ENCODE results near the gene BTNL9. TPM values are rescaled to one million over a fixed set of nuclear protein-coding genes. Genes with fewer than 3 reads are reported as not detected.

BTNL9 gene
- total and polyA plus RNA-seq, 2 of the 13 experiments (the other 11 are each of a cell fraction or from before 2014, with no cell fraction given) = 0.13 TPM; not detected in 1

DNA sequence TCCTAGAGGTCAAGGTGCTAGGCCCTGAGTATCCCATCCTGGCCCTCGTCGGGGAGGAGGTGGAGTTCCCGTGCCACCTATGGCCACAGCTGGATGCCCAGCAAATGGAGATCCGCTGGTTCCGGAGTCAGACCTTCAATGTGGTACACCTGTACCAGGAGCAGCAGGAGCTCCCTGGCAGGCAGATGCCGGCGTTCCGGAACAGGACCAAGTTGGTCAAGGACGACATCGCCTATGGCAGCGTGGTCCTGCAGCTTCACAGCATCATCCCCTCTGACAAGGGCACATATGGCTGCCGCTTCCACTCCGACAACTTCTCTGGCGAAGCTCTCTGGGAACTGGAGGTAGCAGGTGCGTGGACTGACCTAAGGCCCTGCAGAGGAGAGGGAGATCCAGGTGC, 7.9 kb downstream of the BTNL9 start:
- Histone ChIP-seq H3K4me3 (replicated peaks in 1 of 3; ENCODE audit: insufficient read depth in 1 of 3, low read depth in 2 of 3, low read length in 3 of 3) (no peak overlapping the region), H2AFZ (ENCODE audit: low read length) (no peak overlapping the region), H3K79me2 (ENCODE audit: insufficient read depth, low read length) (no peaks in the 10 kb centered on the region), H4K20me1 (ENCODE audit: insufficient read depth, low read length) (no peaks in the 10 kb centered on the region), H3K36me3 (replicated peaks in 1 of 2; ENCODE audit: control insufficient read depth in 1 of 2, insufficient read depth in 2 of 2, low read length in 2 of 2) (no peaks in the 10 kb centered on the region), H3K27me3 (ENCODE audit: control insufficient read depth in 1 of 2, insufficient read depth in 2 of 2, low read length in 2 of 2) (peaks cover 4 to 68% of the 10 kb centered on the region in 2 experiments), H3K4me2 (ENCODE audit: low read depth, low read length) (no peak overlapping the region), H3K9ac (ENCODE audit: insufficient read depth, low read depth, low read length) (no peak overlapping the region), H3K27ac (ENCODE audit: extremely low read length, insufficient read depth, low read length) (no peak overlapping the region), H3K4me1 (ENCODE audit: insufficient read depth, low read length) (no peaks in the 10 kb centered on the region), H3K9me3 (ENCODE audit: low read length) (no peaks in the 10 kb centered on the region)
- intact Hi-C loops (cut with micrococcal nuclease; ENCODE audit: unreplicated experiment) (no loop called here), in situ Hi-C loops (cut with HindIII; ENCODE audit: extremely low pct_ligation_motif_present, low pct_unique_long_range_greater_than_20kb) (no loop called here)
- 7% methylated on average over 8 of the region's 15 CpGs for WGBS (ENCODE audit: low lambda C conversion rate)
- TF ChIP-seq ZNF234 (CRISPR knock-in tag; conservative IDR thresholded peaks at IDR 0.05) (no peak), SAFB2 (CRISPR knock-in tag; IDR thresholded peaks at IDR 0.05; ENCODE audit: borderline replicate concordance, low read depth) (no peak), MBNL3 (CRISPR knock-in tag; conservative IDR thresholded peaks at IDR 0.05) (no peak), FOXC1 (CRISPR knock-in tag; IDR thresholded peaks at IDR 0.05; ENCODE audit: borderline replicate concordance) (no peak), ATRX (CRISPR knock-in tag; IDR thresholded peaks at IDR 0.05; ENCODE audit: borderline replicate concordance) (no peak), ZNF720 (CRISPR knock-in tag; IDR thresholded peaks at IDR 0.05) (no peak), TEAD3 (CRISPR knock-in tag; optimal IDR thresholded peaks at IDR 0.05; ENCODE audit: borderline replicate concordance) (no peak), ZNF788 (CRISPR knock-in tag; IDR thresholded peaks at IDR 0.05; ENCODE audit: borderline replicate concordance) (no peak), SETDB1 (CRISPR knock-in tag; IDR thresholded peaks at IDR 0.05; ENCODE audit: borderline replicate concordance) (no peak)
- TF ChIP-seq, protein P1, sequence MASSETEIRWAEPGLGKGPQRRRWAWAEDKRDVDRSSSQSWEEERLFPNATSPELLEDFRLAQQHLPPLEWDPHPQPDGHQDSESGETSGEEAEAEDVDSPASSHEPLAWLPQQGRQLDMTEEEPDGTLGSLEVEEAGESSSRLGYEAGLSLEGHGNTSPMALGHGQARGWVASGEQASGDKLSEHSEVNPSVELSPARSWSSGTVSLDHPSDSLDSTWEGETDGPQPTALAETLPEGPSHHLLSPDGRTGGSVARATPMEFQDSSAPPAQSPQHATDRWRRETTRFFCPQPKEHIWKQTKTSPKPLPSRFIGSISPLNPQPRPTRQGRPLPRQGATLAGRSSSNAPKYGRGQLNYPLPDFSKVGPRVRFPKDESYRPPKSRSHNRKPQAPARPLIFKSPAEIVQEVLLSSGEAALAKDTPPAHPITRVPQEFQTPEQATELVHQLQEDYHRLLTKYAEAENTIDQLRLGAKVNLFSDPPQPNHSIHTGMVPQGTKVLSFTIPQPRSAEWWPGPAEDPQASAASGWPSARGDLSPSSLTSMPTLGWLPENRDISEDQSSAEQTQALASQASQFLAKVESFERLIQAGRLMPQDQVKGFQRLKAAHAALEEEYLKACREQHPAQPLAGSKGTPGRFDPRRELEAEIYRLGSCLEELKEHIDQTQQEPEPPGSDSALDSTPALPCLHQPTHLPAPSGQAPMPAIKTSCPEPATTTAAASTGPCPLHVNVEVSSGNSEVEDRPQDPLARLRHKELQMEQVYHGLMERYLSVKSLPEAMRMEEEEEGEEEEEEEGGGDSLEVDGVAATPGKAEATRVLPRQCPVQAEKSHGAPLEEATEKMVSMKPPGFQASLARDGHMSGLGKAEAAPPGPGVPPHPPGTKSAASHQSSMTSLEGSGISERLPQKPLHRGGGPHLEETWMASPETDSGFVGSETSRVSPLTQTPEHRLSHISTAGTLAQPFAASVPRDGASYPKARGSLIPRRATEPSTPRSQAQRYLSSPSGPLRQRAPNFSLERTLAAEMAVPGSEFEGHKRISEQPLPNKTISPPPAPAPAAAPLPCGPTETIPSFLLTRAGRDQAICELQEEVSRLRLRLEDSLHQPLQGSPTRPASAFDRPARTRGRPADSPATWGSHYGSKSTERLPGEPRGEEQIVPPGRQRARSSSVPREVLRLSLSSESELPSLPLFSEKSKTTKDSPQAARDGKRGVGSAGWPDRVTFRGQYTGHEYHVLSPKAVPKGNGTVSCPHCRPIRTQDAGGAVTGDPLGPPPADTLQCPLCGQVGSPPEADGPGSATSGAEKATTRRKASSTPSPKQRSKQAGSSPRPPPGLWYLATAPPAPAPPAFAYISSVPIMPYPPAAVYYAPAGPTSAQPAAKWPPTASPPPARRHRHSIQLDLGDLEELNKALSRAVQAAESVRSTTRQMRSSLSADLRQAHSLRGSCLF (CRISPR knock-in tag; IDR thresholded peaks at IDR 0.05; ENCODE audit: borderline replicate concordance) = no peak
- TF ChIP-seq, protein P2, sequence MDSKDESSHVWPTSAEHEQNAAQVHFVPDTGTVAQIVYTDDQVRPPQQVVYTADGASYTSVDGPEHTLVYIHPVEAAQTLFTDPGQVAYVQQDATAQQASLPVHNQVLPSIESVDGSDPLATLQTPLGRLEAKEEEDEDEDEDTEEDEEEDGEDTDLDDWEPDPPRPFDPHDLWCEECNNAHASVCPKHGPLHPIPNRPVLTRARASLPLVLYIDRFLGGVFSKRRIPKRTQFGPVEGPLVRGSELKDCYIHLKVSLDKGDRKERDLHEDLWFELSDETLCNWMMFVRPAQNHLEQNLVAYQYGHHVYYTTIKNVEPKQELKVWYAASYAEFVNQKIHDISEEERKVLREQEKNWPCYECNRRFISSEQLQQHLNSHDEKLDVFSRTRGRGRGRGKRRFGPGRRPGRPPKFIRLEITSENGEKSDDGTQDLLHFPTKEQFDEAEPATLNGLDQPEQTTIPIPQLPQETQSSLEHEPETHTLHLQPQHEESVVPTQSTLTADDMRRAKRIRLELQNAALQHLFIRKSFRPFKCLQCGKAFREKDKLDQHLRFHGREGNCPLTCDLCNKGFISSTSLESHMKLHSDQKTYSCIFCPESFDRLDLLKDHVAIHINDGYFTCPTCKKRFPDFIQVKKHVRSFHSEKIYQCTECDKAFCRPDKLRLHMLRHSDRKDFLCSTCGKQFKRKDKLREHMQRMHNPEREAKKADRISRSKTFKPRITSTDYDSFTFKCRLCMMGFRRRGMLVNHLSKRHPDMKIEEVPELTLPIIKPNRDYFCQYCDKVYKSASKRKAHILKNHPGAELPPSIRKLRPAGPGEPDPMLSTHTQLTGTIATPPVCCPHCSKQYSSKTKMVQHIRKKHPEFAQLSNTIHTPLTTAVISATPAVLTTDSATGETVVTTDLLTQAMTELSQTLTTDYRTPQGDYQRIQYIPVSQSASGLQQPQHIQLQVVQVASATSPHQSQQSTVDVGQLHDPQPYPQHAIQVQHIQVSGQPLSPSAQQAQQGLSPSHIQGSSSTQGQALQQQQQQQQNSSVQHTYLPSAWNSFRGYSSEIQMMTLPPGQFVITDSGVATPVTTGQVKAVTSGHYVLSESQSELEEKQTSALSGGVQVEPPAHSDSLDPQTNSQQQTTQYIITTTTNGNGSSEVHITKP (CRISPR knock-in tag; IDR thresholded peaks at IDR 0.05; ENCODE audit: low read depth) = no peak
- TF ChIP-seq, protein P3, sequence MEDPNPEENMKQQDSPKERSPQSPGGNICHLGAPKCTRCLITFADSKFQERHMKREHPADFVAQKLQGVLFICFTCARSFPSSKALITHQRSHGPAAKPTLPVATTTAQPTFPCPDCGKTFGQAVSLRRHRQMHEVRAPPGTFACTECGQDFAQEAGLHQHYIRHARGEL (CRISPR knock-in tag; IDR thresholded peaks at IDR 0.05) = no peak
- CTCF ChIA-PET (ENCODE audit: low intra/inter-chr PET ratio, low total read pairs) = no interaction called here
- no TSS peak for BruUV-seq (replicated peaks)
- no peak for FAIRE-seq
- POLR2A ChIA-PET = no interaction called here
- no peak for DNase-seq (ENCODE audit: low spot score)
- ATAC-seq = no peak
